Trophoblast cell (in vitro differentiated cells and primary cell): Measurements from ENCODE around the gene PTCHD4.

ENCODE experiments used
- DNase-seq, 2 donors: peaks; one replicate each; pipeline ENCODE4 v3.0.0-alpha.2; 2016
- H2AFZ ChIP-seq: 2 replicates; pipeline ENCODE4 v1.6.1; 2013; ENCODE audit warnings: low read length, moderate library complexity, mild to moderate bottlenecking; ENCODE audit not compliant: insufficient read depth, poor library complexity
- H2AK5ac ChIP-seq: 2 replicates; pipeline ENCODE4 v1.6.1; 2013; ENCODE audit warnings: mild to moderate bottlenecking, low read length
- H2BK120ac ChIP-seq: 2 replicates; pipeline ENCODE4 v1.6.1; 2013; ENCODE audit warnings: low read length, mild to moderate bottlenecking, moderate library complexity; ENCODE audit not compliant: insufficient read depth, poor library complexity
- H2BK12ac ChIP-seq: 2 replicates; pipeline ENCODE4 v1.6.1; 2013; ENCODE audit warnings: mild to moderate bottlenecking, low read length, moderate library complexity
- H2BK5ac ChIP-seq: 2 replicates; pipeline ENCODE4 v1.6.1; 2013; ENCODE audit warnings: low read length, low read depth, moderate library complexity, mild to moderate bottlenecking; ENCODE audit not compliant: poor library complexity
- H3K14ac ChIP-seq: 2 replicates; pipeline ENCODE4 v1.6.1; 2013; ENCODE audit warnings: mild to moderate bottlenecking, low read length
- H3K18ac ChIP-seq: 2 replicates; pipeline ENCODE4 v1.6.1; 2013; ENCODE audit warnings: mild to moderate bottlenecking, low read length
- H3K23ac ChIP-seq: 2 replicates; pipeline ENCODE4 v1.6.1; 2013; ENCODE audit warnings: low read length
- H3K27ac ChIP-seq: 2 replicates; pipeline ENCODE4 v1.5.1; 2013; ENCODE audit warnings: low read depth, mild to moderate bottlenecking, inconsistent platforms, low read length, moderate library complexity
- H3K27me3 ChIP-seq: 2 replicates; pipeline ENCODE4 v1.6.1; 2013; ENCODE audit warnings: inconsistent platforms, mild to moderate bottlenecking, low read length, moderate library complexity; ENCODE audit not compliant: insufficient read depth
- H3K36me3 ChIP-seq, 2 experiments: 1 replicate in 1 of 2; 2 replicates in 1 of 2; pipeline ENCODE4 v1.6.1; 2013; ENCODE audit warnings: low read length in 2 of 2, mild to moderate bottlenecking in 2 of 2, moderate library complexity in 1 of 2; ENCODE audit not compliant: insufficient read depth in 2 of 2, control insufficient read depth in 1 of 2
- H3K4ac ChIP-seq: 2 replicates; pipeline ENCODE4 v1.6.1; 2013; ENCODE audit warnings: low read depth, mild to moderate bottlenecking, low read length, moderate library complexity
- H3K4me1 ChIP-seq, 2 experiments: 1 replicate in 1 of 2; 2 replicates in 1 of 2; pipeline ENCODE4 v1.6.1; 2013; ENCODE audit warnings: low read length in 2 of 2, mild to moderate bottlenecking in 2 of 2, moderate library complexity in 1 of 2; ENCODE audit not compliant: insufficient read depth in 2 of 2, control insufficient read depth in 1 of 2
- H3K4me2 ChIP-seq: 2 replicates; pipeline ENCODE4 v1.6.1; 2013; ENCODE audit warnings: inconsistent platforms, mild to moderate bottlenecking, low read length, moderate library complexity
- H3K4me3 ChIP-seq: 2 replicates; pipeline ENCODE4 v1.5.1; 2013; ENCODE audit warnings: mild to moderate bottlenecking, low read depth, low read length, inconsistent platforms
- H3K79me1 ChIP-seq: one replicate; pipeline ENCODE4 v1.6.1; 2013; ENCODE audit warnings: low read length
- H3K79me2 ChIP-seq: 2 replicates; pipeline ENCODE4 v1.6.1; 2013; ENCODE audit warnings: low read length, mild to moderate bottlenecking; ENCODE audit not compliant: control insufficient read depth, insufficient read depth, poor library complexity
- H3K9ac ChIP-seq: 2 replicates; pipeline ENCODE4 v1.6.1; 2013; ENCODE audit warnings: mild to moderate bottlenecking, low read length
- H3K9me3 ChIP-seq: 2 replicates; pipeline ENCODE4 v1.6.1; 2013; ENCODE audit warnings: low read depth, mild to moderate bottlenecking, control low read depth, inconsistent platforms, low read length; ENCODE audit not compliant: insufficient read depth
- H4K12ac ChIP-seq: 2 replicates; pipeline ENCODE4 v1.6.1; 2013; ENCODE audit warnings: low read depth, mild to moderate bottlenecking, low read length, moderate library complexity
- H4K8ac ChIP-seq: 2 replicates; pipeline ENCODE4 v1.6.1; 2013; ENCODE audit warnings: low read depth, mild to moderate bottlenecking, low read length, moderate library complexity
- H4K91ac ChIP-seq: one replicate; pipeline ENCODE4 v1.6.1; 2013; ENCODE audit warnings: low read depth, mild to moderate bottlenecking, low read length, moderate library complexity
- WGBS: extraction: QIAGEN DNeasy Blood & Tissue Kit; methylation state at CpG from one replicate; pipeline ENCODE4 v1.1.7; 2013; ENCODE audit warnings: missing lambda C conversion rate; ENCODE audit not compliant: insufficient read length, insufficient coverage; ENCODE audit errors: extremely low coverage; 5-methylcytosine and 5-hydroxymethylcytosine counted together

PTCHD4 gene

GRCh38 chr6:48099713-48100587, 11.0 kb downstream of the PTCHD4 start:
- H4K91ac ChIP-seq: no peak overlapping the region
- H3K9ac ChIP-seq: no peak overlapping the region
- no peak overlapping the region for H3K23ac ChIP-seq
- H3K4me1 ChIP-seq: no peaks in the 10 kb centered on the region
- no peak overlapping the region for H2AK5ac ChIP-seq
- no peak overlapping the region for H2BK12ac ChIP-seq
- H3K79me1 ChIP-seq: no peaks in the 10 kb centered on the region
- no peaks in the 10 kb centered on the region for H3K9me3 ChIP-seq
- H3K4me2 ChIP-seq: no peak overlapping the region
- H3K27me3 ChIP-seq: no peaks in the 10 kb centered on the region
- H3K18ac ChIP-seq: no peak overlapping the region
- no peak overlapping the region for H4K8ac ChIP-seq
- H3K27ac ChIP-seq: no peak overlapping the region
- H2BK120ac ChIP-seq: no peak overlapping the region
- no peak overlapping the region for H3K4me3 ChIP-seq
- no peak overlapping the region for H3K4ac ChIP-seq
- no peak overlapping the region for H2BK5ac ChIP-seq
- H3K36me3 ChIP-seq: peaks cover 5 to 6% of the 10 kb centered on the region in 2 experiments
- no peak overlapping the region for H4K12ac ChIP-seq
- peaks cover 1% of the 10 kb centered on the region for H3K79me2 ChIP-seq
- H2AFZ ChIP-seq: no peak overlapping the region
- H3K14ac ChIP-seq: no peak overlapping the region
- DNase-seq: no peak
- WGBS: no CpG with 5 or more reads among the region's 3 CpGs

GRCh38 chr6:48098923-48099322, 12.1 kb downstream of the PTCHD4 start:
- Histone ChIP-seq H4K8ac (no peak overlapping the region), H2BK5ac (no peak overlapping the region), H4K91ac (no peak overlapping the region), H3K4me3 (no peak overlapping the region), H4K12ac (no peak overlapping the region), H2AK5ac (no peak overlapping the region), H3K4me1 (no peaks in the 10 kb centered on the region), H3K9me3 (no peaks in the 10 kb centered on the region), H3K9ac (no peak overlapping the region), H2BK12ac (no peak overlapping the region), H3K14ac (no peak overlapping the region), H3K4me2 (no peak overlapping the region), H3K79me2 (peaks cover 1% of the 10 kb centered on the region), H3K27ac (no peak overlapping the region), H3K18ac (no peak overlapping the region), H3K36me3 (peaks cover 5 to 6% of the 10 kb centered on the region in 2 experiments), H3K27me3 (no peaks in the 10 kb centered on the region), H3K4ac (peak overlapping the region; percentile 47), H3K23ac (no peak overlapping the region), H2AFZ (no peak overlapping the region), H2BK120ac (no peak overlapping the region), H3K79me1 (no peaks in the 10 kb centered on the region)
- WGBS: no CpG with 5 or more reads among the region's 3 CpGs
- no peak for DNase-seq

- no peak overlapping the region for H3K9ac ChIP-seq
- no peaks in the 10 kb centered on the region for H3K4me1 ChIP-seq
- H3K14ac ChIP-seq: no peak overlapping the region
- H3K9me3 ChIP-seq: no peaks in the 10 kb centered on the region
- no peak for DNase-seq
- no peak overlapping the region for H3K18ac ChIP-seq
- H2AK5ac ChIP-seq: no peak overlapping the region
- H3K4ac ChIP-seq: no peak overlapping the region
- no peak overlapping the region for H3K23ac ChIP-seq
- no peak overlapping the region for H2AFZ ChIP-seq
- no peak overlapping the region for H3K4me3 ChIP-seq
- no peaks in the 10 kb centered on the region for H3K79me2 ChIP-seq
- no peak overlapping the region for H4K91ac ChIP-seq
- H3K27me3 ChIP-seq: no peaks in the 10 kb centered on the region
- no peak overlapping the region for H3K4me2 ChIP-seq
- H4K8ac ChIP-seq: no peak overlapping the region
- no peak overlapping the region for H4K12ac ChIP-seq
- H3K79me1 ChIP-seq: no peaks in the 10 kb centered on the region
- H2BK120ac ChIP-seq: no peak overlapping the region
- peaks cover 0 to 3% of the 10 kb centered on the region in 2 experiments for H3K36me3 ChIP-seq
- H3K27ac ChIP-seq: no peak overlapping the region
- no peak overlapping the region for H2BK12ac ChIP-seq
- no peak overlapping the region for H2BK5ac ChIP-seq
- WGBS: no CpG with 5 or more reads among the region's 3 CpGs
Observed at GRCh38 chr6:48092550-48093217, 18.3 kb downstream of the PTCHD4 start.

- H3K4me1 ChIP-seq: no peaks in the 10 kb centered on the region
- no peak overlapping the region for H3K4ac ChIP-seq
- H3K79me2 ChIP-seq: no peaks in the 10 kb centered on the region
- H2AFZ ChIP-seq: no peak overlapping the region
- H4K8ac ChIP-seq: no peak overlapping the region
- DNase-seq: no peak
- no peak overlapping the region for H3K4me3 ChIP-seq
- H3K14ac ChIP-seq: no peak overlapping the region
- no peaks in the 10 kb centered on the region for H3K27me3 ChIP-seq
- H2BK120ac ChIP-seq: no peak overlapping the region
- no peaks in the 10 kb centered on the region for H3K9me3 ChIP-seq
- no peak overlapping the region for H3K27ac ChIP-seq
- no peak overlapping the region for H2BK12ac ChIP-seq
- H4K91ac ChIP-seq: no peak overlapping the region
- no peak overlapping the region for H3K4me2 ChIP-seq
- no peak overlapping the region for H3K18ac ChIP-seq
- no peak overlapping the region for H4K12ac ChIP-seq
- H3K36me3 ChIP-seq: peaks cover 0 to 3% of the 10 kb centered on the region in 2 experiments
- no peak overlapping the region for H2AK5ac ChIP-seq
- H3K9ac ChIP-seq: no peak overlapping the region
- H3K23ac ChIP-seq: no peak overlapping the region
- H2BK5ac ChIP-seq: no peak overlapping the region
- no peaks in the 10 kb centered on the region for H3K79me1 ChIP-seq
- WGBS: no CpG with 5 or more reads among the region's 4 CpGs
Observed at GRCh38 chr6:48090546-48090945, 20.5 kb downstream of the PTCHD4 start.
